ENCODE data around the gene SEZ6L2. TPM values are rescaled to one million over a fixed set of nuclear protein-coding genes. Genes with fewer than 3 reads are reported as not detected.
"Not testable (repeated sequence)": the region's sequence is repeated elsewhere in the genome, so short reads cannot be mapped to it uniquely, and the experiment has no call there.

SEZ6L2 gene
- total RNA-seq, 1 donor from 2014 or later = 9.8 TPM

DNA sequence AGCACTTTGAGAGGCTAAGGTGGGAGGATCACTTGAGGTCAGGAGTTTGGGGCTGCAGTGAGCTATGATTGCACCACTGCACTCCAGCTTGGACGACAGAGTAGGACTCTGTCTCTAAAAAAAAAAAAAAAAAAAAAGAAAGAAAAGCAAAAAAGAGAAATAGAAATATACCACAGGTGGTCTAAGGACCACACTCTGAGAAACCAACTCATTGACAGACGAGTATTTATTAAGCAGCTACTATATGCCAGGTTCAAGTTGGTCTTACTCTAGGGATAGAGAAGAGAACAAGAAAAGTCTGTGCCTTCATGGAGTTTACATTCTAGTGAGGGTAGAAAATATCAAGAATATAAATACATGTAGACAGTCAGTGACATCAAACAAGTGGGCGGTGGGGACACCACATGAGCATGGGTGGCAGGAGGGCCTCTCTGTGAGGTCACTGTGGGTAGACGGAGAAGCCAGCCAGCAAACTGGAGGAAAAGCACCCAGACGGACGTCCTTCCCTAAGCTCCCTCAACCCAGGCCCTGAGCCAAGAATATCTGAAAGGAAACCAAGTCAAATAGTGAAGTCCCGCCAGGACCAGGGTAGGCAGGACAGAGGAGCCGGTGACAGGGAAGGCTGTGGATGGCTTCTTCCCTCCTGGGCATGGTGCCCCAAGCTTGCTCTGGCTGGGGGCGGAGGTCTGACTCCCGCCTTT is 41.1 kb downstream of the SEZ6L2 start:
- DNase-seq (ENCODE audit: extremely low read depth, low read depth, low spot score) = no peak

DNA sequence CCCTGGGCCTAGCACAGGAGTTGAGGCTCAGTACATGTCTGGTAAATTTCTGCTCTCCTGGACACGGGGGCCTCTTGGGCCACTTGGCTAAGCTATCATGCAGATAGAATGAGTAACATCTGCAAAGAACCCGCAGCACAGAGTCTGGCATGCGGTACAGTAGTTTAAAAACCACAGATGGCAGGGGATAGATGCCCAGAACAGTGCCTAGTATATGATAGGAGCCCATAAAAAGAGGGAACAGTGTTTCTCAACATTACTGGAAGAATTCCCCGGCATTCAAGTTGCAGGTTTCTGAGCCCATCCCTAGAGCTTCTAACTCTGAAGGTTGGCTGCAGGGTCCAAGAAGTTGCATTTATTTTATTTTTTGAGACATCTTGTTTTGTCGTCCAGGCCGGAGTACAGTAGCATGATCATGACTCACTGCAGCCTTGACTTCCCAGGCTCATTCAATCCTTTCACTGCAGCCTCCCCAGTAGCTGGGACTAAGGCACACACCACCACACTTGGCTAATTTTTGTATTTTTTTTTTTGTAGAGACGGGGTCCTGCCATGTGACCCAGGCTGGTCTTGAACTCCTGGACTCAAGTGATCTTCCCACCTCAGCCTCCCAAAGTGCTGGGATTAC is 42.1 kb downstream of the SEZ6L2 start:
- DNase-seq (ENCODE audit: extremely low read depth, low read depth, low spot score) = no peak

DNA sequence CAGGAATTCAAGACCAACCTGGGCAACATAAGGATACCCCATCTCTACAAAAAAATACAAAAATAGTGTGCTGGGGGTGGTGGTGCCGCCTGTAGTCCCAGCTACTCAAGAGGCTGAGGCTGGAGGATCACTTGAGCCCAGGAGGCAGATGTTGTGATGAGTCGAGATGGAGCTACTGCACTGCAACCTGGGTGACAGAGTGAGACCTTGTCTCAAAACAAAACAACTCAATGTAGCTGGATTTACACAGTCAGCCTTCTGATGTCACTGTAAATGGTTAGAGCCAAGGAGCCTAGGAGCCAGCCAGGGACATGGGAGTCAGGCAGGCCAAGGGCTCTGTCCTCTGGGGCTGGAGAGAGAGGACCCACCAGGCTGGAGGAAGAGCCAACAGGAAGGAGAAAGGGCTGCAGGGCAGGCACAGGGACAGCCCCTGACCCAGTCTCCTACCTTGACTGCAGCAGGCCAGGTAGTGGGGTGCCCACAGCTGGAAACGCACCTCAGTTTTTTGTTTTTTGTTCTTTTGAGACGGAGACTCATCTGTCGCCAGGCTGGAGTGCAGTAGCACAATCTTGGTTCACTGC is 44.7 kb downstream of the SEZ6L2 start:
- DNase-seq (ENCODE audit: extremely low read depth, low read depth, low spot score) = no peak

DNA sequence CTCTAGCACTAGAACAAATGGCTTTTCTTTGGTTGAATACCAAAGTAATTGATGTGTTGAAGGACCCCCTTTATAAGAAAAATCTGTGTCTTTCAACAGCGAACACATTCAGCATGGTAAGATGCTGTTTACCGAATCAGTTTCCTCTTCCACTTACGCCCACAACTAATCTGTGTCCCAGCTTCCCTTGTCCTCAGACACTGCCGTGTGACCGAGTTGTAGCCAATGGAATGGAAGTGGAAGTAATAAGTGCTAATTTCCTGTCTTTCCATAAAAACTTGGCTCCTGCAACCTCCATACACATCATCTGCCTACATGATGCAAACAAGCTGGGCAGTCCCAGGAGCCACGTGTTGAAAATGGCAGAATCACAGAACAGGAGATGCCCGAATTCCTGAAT is 46.7 kb downstream of the SEZ6L2 start:
- peak; percentile 39 for DNase-seq (ENCODE audit: extremely low read depth, low read depth, low spot score)

DNA sequence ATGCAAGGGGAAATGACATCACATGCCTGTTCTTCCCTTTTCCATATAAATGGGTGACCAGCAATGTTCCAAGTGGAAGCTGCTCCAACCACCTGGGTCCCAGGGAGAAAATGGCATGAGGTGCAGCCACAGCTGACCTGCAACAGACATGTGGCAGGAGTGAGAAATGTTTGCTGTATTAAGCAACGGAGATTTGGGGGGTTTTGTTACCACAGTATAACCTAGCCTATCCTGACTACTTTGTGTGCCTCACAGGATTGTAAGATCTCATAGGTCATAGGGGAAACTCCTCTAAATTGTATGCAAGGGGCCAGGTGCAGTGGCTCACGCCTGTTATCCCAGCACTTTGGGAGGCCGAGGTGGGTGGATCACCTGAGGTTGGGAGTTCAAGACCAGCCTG is 48.4 kb downstream of the SEZ6L2 start:
- no peak for DNase-seq (ENCODE audit: extremely low read depth, low read depth, low spot score)

DNA sequence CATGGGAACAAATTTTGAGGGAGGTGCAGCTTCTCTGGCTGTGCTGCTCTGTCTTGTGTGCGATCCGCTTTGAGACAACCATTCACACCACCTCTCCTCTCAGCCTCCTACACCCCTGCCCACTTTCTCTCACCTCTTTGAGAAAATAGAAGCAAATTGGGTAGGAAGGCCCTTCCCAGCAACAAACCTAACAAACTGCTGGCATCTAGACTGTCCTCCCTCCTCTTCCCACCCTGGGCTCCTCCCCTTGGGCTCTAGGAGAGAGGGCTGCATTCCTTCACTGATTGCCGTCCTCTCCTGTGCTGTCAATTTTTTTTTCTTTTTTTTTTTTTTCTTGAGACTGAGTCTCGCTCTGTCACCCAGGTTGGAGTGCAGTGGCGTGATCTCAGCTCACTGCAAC is 49.8 kb downstream of the SEZ6L2 start:
- DNase-seq (ENCODE audit: extremely low read depth, low read depth, low spot score) = no peak

DNA sequence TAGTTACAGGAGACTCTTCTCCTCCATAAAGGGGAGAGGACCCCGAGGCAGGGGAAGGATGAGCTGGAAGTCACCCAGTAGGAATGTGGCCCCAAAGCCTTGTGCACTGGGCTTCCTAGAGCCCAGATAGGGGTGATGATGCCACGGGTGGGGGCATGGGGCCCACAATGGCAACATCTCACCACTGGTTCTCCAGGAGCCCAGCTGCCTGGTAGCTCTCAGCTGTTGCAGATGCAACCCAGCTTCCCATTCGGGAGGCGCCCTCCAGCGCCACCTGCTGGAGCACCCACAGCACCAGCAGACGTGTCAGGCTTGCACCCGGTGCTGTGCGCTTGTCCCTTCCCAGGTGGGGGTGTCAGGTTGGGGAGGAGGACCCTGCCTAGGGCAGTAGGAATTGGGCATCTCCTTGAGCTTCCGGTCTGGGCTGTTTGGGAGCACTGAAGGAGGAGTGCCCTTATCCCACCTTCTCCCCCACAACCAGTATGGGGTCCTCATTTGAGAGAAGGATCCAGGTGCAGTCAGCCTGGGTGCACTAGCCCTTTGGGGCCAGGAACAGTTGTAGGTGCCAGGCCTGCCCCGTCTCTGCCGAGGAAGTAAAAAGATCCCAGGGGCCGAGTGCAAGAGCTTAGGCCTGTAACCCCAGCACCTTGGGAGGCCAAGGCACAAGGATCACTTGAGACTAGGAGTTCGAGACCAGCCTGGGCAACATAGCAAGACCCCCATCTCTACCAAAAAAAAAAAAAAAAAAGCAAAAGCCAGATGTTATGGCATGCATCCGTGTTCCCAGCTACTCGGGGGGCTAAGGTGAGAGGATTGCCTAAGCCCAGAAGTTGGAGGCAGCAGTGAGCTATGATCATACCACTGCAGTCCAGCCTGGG is 50.7 kb downstream of the SEZ6L2 start:
- no peak for DNase-seq (ENCODE audit: extremely low read depth, low read depth, low spot score)

DNA sequence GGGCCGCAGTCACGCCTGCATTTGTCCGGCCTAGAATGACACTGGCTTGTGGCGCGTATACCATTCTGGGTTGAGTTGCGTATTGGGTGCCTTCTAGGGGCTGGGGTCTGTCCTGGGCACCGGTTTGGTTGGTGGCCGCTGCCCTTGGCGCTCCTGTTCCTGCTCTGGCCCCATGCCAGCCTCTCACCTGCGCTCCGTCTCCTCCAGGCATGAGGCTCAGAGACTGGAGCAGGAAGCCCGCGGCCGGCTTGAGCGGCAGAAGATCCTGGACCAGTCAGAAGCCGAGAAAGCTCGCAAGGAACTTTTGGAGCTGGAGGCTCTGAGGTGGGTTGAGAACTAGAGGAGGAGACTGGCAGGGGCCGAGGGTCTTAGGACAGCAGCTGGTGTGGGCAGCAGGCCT is 53.7 kb downstream of the SEZ6L2 start:
- DNase-seq (ENCODE audit: extremely low read depth, low read depth, low spot score) = no peak

DNA sequence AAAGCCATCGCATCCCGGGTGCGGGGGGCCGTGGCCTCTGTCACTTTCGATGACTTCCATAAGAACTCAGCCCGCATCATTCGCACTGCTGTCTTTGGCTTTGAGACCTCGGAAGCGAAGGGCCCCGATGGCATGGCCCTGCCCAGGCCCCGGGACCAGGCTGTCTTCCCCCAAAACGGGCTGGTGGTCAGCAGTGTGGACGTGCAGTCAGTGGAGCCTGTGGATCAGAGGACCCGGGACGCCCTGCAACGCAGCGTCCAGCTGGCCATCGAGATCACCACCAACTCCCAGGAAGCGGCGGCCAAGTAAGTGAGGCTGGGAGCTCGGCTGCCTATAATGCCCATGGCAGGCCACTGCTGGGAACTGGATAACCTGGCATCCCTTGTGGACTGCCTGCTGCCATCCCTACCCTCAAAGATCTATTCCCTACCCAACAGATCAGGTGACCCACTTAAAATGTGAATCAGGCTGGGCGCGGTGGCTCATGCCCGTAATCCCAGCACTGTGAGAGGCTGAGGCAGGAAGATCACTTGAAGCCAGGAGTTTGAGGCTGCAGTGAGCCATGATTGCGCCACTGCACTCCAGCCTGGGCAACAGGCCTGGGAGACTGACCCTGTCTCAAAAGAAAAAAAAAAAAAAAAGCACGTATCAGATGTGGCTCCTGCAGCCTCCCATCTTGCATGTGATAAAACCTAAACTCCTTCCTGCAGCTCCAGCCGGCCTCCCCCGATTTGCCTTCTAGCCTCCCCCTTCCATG is 54.6 kb downstream of the SEZ6L2 start:
- no peak for DNase-seq (ENCODE audit: extremely low read depth, low read depth, low spot score)

DNA sequence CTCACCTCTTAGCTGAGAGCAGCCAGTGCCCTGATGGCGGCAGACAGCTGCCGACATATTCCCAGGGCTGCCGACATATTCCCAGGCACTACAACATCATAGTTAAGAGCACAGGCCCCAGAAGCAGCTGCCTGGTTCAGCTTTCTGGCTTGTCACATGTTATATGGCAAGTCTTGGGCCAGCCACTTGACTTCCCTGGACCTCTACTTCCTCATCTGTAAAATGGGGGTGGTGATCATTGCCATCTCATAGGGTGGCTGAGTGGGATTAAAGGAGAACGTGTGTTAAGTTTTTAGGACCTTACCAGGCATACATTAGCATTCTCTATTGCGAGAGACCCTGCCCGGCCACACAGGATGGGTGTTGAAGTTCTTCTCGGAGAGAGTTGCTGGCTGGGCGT is 55.4 kb downstream of the SEZ6L2 start:
- no peak for DNase-seq (ENCODE audit: extremely low read depth, low read depth, low spot score)

DNA sequence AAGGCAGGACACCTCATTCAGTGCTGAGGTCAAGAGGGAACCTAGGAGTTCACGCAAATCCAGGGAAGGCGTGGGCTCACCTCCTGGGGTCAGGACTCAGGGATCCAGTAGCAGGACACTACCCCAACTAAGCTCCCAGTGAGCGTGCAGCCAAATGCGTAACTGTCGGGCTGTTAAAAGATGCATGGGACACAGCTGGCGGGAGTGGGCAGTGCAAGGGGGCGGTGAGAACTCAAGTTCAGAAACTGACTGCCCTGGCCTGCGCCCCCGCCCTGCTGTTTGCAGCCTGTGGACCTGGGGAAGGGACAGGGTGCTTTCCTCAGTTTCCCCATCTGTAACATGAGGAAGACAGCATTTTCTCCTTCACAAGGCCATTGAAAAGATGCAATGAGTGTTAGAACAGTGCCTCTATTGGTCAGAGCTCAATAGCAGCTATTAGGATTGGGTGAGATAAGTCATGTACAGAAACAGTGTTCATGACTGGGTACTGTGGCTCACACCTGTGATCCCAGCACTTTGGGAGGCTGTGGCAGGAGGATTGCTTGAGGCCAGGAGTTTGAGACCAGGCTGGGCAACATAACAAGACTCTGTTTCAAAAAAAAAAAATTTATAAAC is 56.5 kb downstream of the SEZ6L2 start:
- no peak for DNase-seq (ENCODE audit: extremely low read depth, low read depth, low spot score)

DNA sequence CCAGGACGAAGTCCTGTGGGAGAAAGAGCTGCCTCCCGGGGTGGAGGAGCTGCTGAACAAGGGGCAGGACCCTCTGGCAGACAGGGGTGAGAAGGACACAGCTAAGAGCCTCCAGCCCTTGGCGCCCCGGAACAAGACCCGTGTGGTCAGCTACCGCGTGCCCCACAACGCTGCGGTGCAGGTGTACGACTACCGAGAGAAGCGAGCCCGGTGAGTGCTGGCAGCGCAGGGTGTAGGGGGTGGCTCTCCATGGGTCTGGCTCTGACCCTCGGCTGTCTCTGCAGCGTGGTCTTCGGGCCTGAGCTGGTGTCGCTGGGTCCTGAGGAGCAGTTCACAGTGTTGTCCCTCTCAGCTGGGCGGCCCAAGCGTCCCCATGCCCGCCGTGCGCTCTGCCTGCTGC is 57.7 kb downstream of the SEZ6L2 start:
- DNase-seq (ENCODE audit: extremely low read depth, low read depth, low spot score) = no peak

DNA sequence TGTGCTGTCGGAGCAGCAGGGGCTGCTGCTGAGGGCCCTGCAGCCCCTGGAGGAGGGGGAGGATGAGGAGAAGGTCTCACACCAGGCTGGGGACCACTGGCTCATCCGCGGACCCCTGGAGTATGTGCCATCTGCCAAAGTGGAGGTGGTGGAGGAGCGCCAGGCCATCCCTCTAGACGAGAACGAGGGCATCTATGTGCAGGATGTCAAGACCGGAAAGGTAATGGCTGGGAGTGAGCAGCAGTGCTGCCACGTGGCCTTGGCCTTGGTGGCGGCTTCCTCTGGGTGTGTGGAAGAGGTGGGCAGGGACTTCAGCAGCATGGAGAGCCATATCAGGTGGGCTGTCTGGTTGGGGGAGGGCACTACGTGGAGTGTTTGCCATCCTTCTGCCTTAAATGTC is 59.1 kb downstream of the SEZ6L2 start:
- no peak for DNase-seq (ENCODE audit: extremely low read depth, low read depth, low spot score)

DNA sequence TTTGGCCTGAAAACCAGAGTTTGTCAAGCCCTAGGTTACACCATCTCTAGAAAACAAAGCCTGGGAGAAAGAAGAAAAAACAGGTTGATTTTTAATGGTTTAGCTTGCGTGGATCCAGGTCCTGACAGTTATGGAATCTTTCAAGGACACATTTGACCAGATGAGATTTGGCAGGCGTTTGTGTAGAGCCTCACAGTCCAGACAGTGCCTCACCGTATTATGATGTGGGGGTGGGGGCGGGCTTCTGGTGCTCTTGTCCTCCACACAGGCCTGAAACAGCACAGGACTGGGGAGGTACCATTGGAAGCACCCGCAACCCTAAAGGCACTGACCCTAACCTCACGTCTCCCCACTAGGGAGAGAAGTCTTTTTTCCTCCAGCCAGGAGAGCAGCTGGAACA is 59.5 kb downstream of the SEZ6L2 start:
- no peak for DNase-seq (ENCODE audit: extremely low read depth, low read depth, low spot score)

DNA sequence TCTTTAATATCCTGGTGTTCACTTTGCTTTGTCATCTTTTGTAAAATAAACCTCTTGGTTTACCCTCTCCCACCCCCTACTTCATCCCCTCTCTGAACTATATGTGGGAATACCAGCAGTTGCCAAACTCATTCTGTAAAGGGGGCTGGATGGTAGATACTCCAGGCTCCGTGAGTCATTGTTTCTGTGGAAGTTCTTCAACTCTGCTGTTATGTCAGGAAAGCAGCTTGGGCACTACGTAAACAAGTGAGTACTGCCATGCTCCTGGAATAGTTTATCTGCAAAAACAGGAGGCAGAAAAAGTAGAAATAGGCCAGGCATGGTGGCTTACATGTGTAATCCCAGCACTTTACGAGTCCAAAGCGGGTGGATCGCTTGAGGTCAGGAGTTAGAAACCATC is 61.5 kb downstream of the SEZ6L2 start:
- DNase-seq (ENCODE audit: extremely low read depth, low read depth, low spot score) = no peak

DNA sequence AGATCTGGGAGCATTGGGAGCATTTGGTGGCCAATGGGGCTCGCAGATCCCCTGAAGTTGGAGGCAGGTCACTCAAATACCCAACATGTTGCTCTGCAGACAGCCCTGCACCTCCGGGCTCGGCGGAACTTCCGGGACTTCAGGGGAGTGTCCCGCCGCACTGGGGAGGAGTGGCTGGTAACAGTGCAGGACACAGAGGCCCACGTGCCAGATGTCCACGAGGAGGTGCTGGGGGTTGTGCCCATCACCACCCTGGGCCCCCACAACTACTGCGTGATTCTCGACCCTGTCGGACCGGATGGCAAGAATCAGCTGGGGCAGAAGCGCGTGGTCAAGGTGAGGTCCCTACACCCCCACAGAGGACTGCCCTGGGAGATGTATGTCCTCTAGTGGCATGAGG is 62.7 kb downstream of the SEZ6L2 start:
- DNase-seq (ENCODE audit: extremely low read depth, low read depth, low spot score) = no peak

DNA sequence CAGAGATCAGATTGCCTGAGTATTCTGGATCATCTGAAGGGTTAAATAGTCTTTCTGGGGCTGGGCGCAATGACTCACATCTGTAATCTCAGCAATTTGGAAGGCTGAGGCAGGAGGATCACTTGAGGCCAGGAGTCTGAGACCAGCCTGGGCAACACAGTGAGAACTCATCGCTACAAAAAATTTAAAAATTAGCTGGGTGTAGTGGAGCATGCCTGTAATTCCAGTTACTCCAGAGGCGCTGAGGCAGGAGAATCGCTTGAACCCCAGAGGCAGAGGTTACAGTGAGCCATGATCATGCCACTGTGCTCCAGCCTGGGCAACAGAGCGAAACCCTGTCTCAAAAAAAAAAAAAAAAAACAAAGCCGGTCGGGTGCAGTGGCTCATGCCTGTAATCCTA is 63.4 kb downstream of the SEZ6L2 start:
- DNase-seq (ENCODE audit: extremely low read depth, low read depth, low spot score) = no peak

DNA sequence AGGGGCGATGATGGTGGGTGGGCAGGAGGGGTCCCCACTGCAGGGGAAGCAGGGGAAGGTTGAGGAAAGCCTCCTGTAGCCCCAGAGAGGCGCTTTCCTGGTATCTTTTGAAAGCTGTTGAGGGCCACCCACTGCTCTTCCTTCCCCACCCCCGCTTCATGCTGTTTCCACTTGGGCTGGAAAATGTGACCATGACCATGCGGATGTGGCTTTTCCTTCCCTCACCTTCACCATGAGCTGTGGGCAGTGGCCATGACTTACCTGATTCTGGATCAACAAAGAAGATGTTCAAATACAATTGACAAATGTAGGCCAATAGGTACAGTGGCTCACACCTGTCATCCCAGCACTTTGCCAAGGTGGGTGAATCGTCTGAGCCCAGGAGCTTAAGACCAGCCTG is 65.3 kb downstream of the SEZ6L2 start:
- DNase-seq (ENCODE audit: extremely low read depth, low read depth, low spot score) = no peak

DNA sequence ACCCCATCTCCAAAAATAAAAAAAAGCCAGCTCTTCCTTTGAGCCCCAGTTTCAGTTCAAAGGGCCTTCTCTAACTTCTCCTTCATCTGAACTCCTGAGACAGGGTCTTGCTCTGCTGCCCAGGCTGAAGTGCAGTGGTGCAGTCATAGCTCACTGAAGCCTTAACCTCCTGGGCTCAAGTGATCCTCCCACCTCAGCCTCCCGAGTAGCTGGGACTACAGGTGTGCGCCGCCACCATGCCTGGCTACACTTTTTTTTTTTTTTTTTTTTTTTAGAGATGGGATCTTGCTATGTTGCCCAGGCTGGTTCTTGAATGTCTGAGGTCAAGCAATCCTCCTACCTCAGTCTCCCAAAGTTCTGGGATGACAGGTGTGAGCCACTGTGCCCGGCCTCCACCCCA is 66.1 kb downstream of the SEZ6L2 start:
- not testable (repeated sequence) for DNase-seq (ENCODE audit: extremely low read depth, low read depth, low spot score)

DNA sequence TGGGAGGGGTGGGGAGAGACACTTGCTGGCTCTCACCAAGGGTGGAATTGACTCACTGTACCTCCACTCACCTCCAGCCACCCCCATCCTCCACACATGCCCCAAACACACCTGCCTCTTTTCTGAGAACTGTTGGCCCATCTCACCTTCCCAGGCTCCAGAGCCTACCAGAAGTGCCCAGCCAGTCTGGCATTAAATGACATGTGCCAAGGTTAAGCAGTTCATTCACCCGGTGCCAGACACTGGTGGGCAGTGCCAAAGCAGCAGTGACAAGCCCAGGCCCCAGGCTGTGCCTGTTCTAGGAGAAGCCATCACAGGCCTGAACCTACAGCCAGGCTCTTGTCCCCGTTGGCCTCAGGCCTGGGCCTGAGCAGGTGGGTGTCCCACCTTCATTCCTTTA is 67.9 kb downstream of the SEZ6L2 start:
- DNase-seq (ENCODE audit: extremely low read depth, low read depth, low spot score) = no peak

Measured in glomerular endothelial cell (primary cell).